K562 (cell line): ENCODE data around the gene UNC119B. TPM values are rescaled to one million over a fixed set of nuclear protein-coding genes. Genes with fewer than 3 reads are reported as not detected.

ENCODE experiments used
- ATAC-seq: fragments of 200-7000 bp; cut with Tn5 transposase; 3 replicates; pipeline ENCODE4 v1.9.1; 2020; ENCODE audit warnings: moderate library complexity
- BruUV-seq: library from RNA; stranded (reverse); fragments of 400-500 nt; replicated peaks from 2 replicates; lab custom pipeline; 2021; lab: Mats Ljungman, UMichigan
- CTCF ChIA-PET: fragments of 300-600 bp; formaldehyde crosslinking; extraction: SDS; loops from one replicate; lab custom pipeline; 2021; ENCODE audit warnings: low intra/inter-chr PET ratio; lab: Yijun Ruan, JAX
- POLR2A ChIA-PET: fragments of 300-600, 350-650 bp; sonication (Branson Sonifier 250); formaldehyde crosslinking; extraction: SDS; loops from one replicate; lab custom pipeline; 2021; ENCODE audit warnings: antibody characterized with exemption, inconsistent platforms; lab: Yijun Ruan, JAX
- DNase-seq, 4 experiments: peaks; one replicate each; pipeline versions ENCODE4 v3.0.0 to v3.0.0-alpha.2; 2011 to 2018; ENCODE audit warnings: low spot score in 3 of 4, mixed read lengths in 3 of 4; ENCODE audit errors: extremely low read depth in 1 of 4
- FAIRE-seq: peaks from 2 replicates; lab custom pipeline; 2011; peaks lifted over from hg19 to GRCh38; lab: Jason Lieb, UNC
- H2AFZ ChIP-seq: 2 replicates; pipeline ENCODE4 v1.6.0; 2011; ENCODE audit warnings: low read depth, low read length, control low read depth, inconsistent platforms
- H3K27ac ChIP-seq: fragments of 200-600 bp; 3 replicates; pipeline ENCODE4 v1.8.0; 2011; ENCODE audit warnings: low read depth, mild to moderate bottlenecking, control low read depth, inconsistent platforms, low read length, moderate library complexity, mixed read lengths; ENCODE audit errors: extremely low read depth
- H3K27me3 ChIP-seq, 2 experiments: fragments of 300-600 bp in 1 of 2; 2 replicates in 1 of 2; 3 replicates in 1 of 2; pipeline versions ENCODE4 v1.6.0 to v1.8.0; 2011; ENCODE audit warnings: inconsistent platforms in 2 of 2, low read length in 2 of 2, mild to moderate bottlenecking in 1 of 2, mixed read lengths in 1 of 2, moderate library complexity in 1 of 2; ENCODE audit not compliant: control insufficient read depth in 2 of 2, insufficient read depth in 2 of 2
- H3K36me3 ChIP-seq: fragments of 300-600 bp; 3 replicates; pipeline ENCODE4 v1.8.0; 2011; ENCODE audit warnings: mild to moderate bottlenecking, low read length, inconsistent platforms; ENCODE audit not compliant: control insufficient read depth, insufficient read depth
- H3K4me1 ChIP-seq, 2 experiments: fragments of 200-600 bp in 1 of 2; replicated peaks in 1 of 2; 2 replicates in 1 of 2; 3 replicates in 1 of 2; pipeline versions ENCODE4 v1.5.1 to v1.8.0; 2011; ENCODE audit warnings: inconsistent platforms in 2 of 2, low read length in 2 of 2, mild to moderate bottlenecking in 1 of 2, mixed read lengths in 1 of 2, moderate library complexity in 1 of 2; ENCODE audit not compliant: control insufficient read depth in 2 of 2, insufficient read depth in 2 of 2
- H3K4me2 ChIP-seq: 2 replicates; pipeline ENCODE4 v1.6.1; 2011; ENCODE audit warnings: low read length, control low read depth, inconsistent platforms, mixed read lengths; ENCODE audit not compliant: insufficient read depth
- H3K4me3 ChIP-seq: fragments of 200-600 bp; sonication (generic), shearing (Covaris generic); 2 replicates; pipeline ENCODE4 v1.5.1; 2016; ENCODE audit warnings: control low read depth, inconsistent platforms
- H3K79me2 ChIP-seq: fragments of 200-600 bp; 3 replicates; pipeline ENCODE4 v1.8.0; 2011; ENCODE audit warnings: low read length, inconsistent platforms; ENCODE audit not compliant: control insufficient read depth, insufficient read depth
- H3K9ac ChIP-seq, 2 experiments: 2 replicates each; pipeline versions ENCODE4 v1.6.0 to v1.6.1; 2011; ENCODE audit warnings: low read depth in 2 of 2, low read length in 2 of 2, control low read depth in 1 of 2, inconsistent platforms in 1 of 2, mild to moderate bottlenecking in 1 of 2, mixed read lengths in 1 of 2; ENCODE audit not compliant: insufficient read depth in 1 of 2
- H3K9me1 ChIP-seq: one replicate; pipeline ENCODE4 v1.6.0; 2011; ENCODE audit warnings: inconsistent platforms, mild to moderate bottlenecking, low read length, moderate library complexity; ENCODE audit not compliant: control insufficient read depth, insufficient read depth
- H3K9me3 ChIP-seq: replicated peaks from 2 replicates; pipeline ENCODE4 v1.5.1; 2011; ENCODE audit warnings: low read depth, low read length, inconsistent platforms; ENCODE audit not compliant: control insufficient read depth, insufficient read depth
- H4K20me1 ChIP-seq: replicated peaks from 2 replicates; pipeline ENCODE4 v1.6.1; 2011; ENCODE audit warnings: low read length, inconsistent platforms, mixed read lengths; ENCODE audit not compliant: control insufficient read depth, insufficient read depth
- ATF1 ChIP-seq, 2 experiments: fragments of 450-650 bp in 1 of 2; IDR thresholded peaks; 2 replicates each; pipeline ENCODE4 v1.6.1; 2016; ENCODE audit warnings: missing compliant biosample characterization in 1 of 2, missing genetic modification characterization in 1 of 2
- ATF6 ChIP-seq: sonication (generic); formaldehyde crosslinking; IDR thresholded peaks from 2 replicates; pipeline ENCODE4 v1.4.0; 2020; ENCODE audit warnings: mild to moderate bottlenecking, missing genetic modification reagents
- FOXJ3 ChIP-seq: sonication (generic); formaldehyde crosslinking; IDR thresholded peaks from 2 replicates; pipeline ENCODE4 v1.4.0; 2020; ENCODE audit warnings: mild to moderate bottlenecking, missing genetic modification reagents
- GTF2F1 ChIP-seq: IDR thresholded peaks from 2 replicates; pipeline ENCODE4 v1.6.1; 2011; ENCODE audit warnings: low read depth, low read length, improper control_type of control experiment
- HMG20A ChIP-seq: fragments of 450-650 bp; formaldehyde crosslinking; conservative IDR thresholded peaks from 2 replicates; pipeline ENCODE4 v1.4.0; 2020; ENCODE audit warnings: mild to moderate bottlenecking, mixed read lengths
- KDM5B ChIP-seq: fragments of 200-600 bp; sonication (generic); IDR thresholded peaks from 2 replicates; pipeline ENCODE4 v1.6.1; 2012; ENCODE audit warnings: low read depth, mild to moderate bottlenecking, moderate library complexity, low read length, control low read depth, inconsistent platforms; ENCODE audit not compliant: insufficient replicate concordance
- MECOM ChIP-seq: fragments of 250-450 bp; sonication (Bioruptor Pico); IDR thresholded peaks from 2 replicates; pipeline ENCODE4 v1.8.0; 2022; ENCODE audit warnings: inconsistent platforms
- NR2C1 ChIP-seq, 2 experiments: fragments of 450-650 bp; IDR thresholded peaks; 2 replicates each; pipeline ENCODE4 v1.6.1; 2017; ENCODE audit warnings: mild to moderate bottlenecking in 2 of 2, antibody characterized with exemption in 1 of 2, inconsistent platforms in 1 of 2, missing compliant biosample characterization in 1 of 2, missing genetic modification characterization in 1 of 2
- PHB2 ChIP-seq: fragments of 450-650 bp; IDR thresholded peaks from 2 replicates; pipeline ENCODE4 v1.6.1; 2017; ENCODE audit warnings: low read depth
- POLR2A ChIP-seq: fragments of 450-650 bp; conservative IDR thresholded peaks from 2 replicates; pipeline ENCODE4 v1.6.1; 2016
- PYGO2 ChIP-seq: fragments of 450-650 bp; IDR thresholded peaks from 2 replicates; pipeline ENCODE4 v1.6.1; 2016; ENCODE audit warnings: mild to moderate bottlenecking, missing genetic modification characterization, moderate library complexity, missing compliant biosample characterization
- RFX1 ChIP-seq: fragments of 450-650 bp; IDR thresholded peaks from 2 replicates; pipeline ENCODE4 v1.6.1; 2016; ENCODE audit warnings: mild to moderate bottlenecking, moderate library complexity
- SMAD3 ChIP-seq: fragments of 450-650 bp; formaldehyde crosslinking; conservative IDR thresholded peaks from 2 replicates; pipeline ENCODE4 v1.4.0; 2020; ENCODE audit warnings: mild to moderate bottlenecking
- ZNF398 ChIP-seq: fragments of 250-450 bp; sonication (Bioruptor Pico); IDR thresholded peaks from 2 replicates; pipeline ENCODE4 v1.8.0; 2021; ENCODE audit warnings: moderate library complexity, mild to moderate bottlenecking, inconsistent platforms
- ZNF696 ChIP-seq: fragments of 250-450 bp; sonication (Bioruptor Pico); conservative IDR thresholded peaks from 2 replicates; pipeline ENCODE4 v1.4.0; 2020; ENCODE audit warnings: mild to moderate bottlenecking, moderate library complexity
- ZNF785 ChIP-seq: fragments of 250-450 bp; sonication (Bioruptor Pico); IDR thresholded peaks from 2 replicates; pipeline ENCODE4 v1.4.0; 2020; ENCODE audit warnings: mild to moderate bottlenecking
- WGBS: fragments of 100-300 bp; shearing (Covaris generic); methylation state at CpG from one replicate; pipeline ENCODE4 v1.1.6; 2016; ENCODE audit warnings: low coverage, mixed read lengths; ENCODE audit not compliant: insufficient coverage; ENCODE audit errors: missing lambda C conversion rate; 5-methylcytosine and 5-hydroxymethylcytosine counted together
- in situ Hi-C: fragments of 300-500 bp; cut with MboI; formaldehyde crosslinking; loops from 4 replicates; pipeline ENCODE4 v1.15.0; 2018; ENCODE audit warnings: inconsistent platforms, mixed read lengths
- intact Hi-C: fragments of 100-400 bp; cut with micrococcal nuclease; formaldehyde crosslinking; loops from 2 replicates; pipeline ENCODE4 v1.14.2; 2022
- polyA plus RNA-seq, 8 experiments: library from polyadenylated mRNA; depleted of rRNA in 4 of 8; stranded (reverse) in 5 of 8; unstranded in 3 of 8; fragments of >200 nt; fragmentation: Nextera tagmentation in 2 of 8; fragmentation: Illumina TruSeq in 1 of 8; extraction: Ambion mirVana in 2 of 8; extraction: Trizol in 1 of 8; gene quantifications; 2 replicates each; pipeline versions ENCODE4 v1.2.1 to v1.2.3, GENCODE V29; 2011 to 2014; ENCODE audit warnings: inconsistent platforms in 1 of 8, missing spikeins in 1 of 8
- total RNA-seq, 7 experiments: library from RNA; depleted of rRNA in 6 of 7; stranded (reverse); fragments of >200 nt in 6 of 7; fragmentation: Illumina TruSeq in 2 of 7; extraction: Trizol in 2 of 7; gene quantifications; 2 replicates each; pipeline versions ENCODE4 v1.2.1 to v1.2.3, GENCODE V29; 2011 to 2021; ENCODE audit warnings: low replicate concordance in 1 of 7
- TF ChIP-seq, protein P1 (sequence below): fragments of 250-450 bp; sonication (Bioruptor Pico); IDR thresholded peaks from 2 replicates; pipeline ENCODE4 v1.8.0; 2021; ENCODE audit warnings: borderline replicate concordance, mild to moderate bottlenecking, moderate library complexity; ENCODE audit not compliant: poor library complexity, severe bottlenecking

UNC119B gene
- total and polyA plus RNA-seq, 9 of the 15 experiments (the other 6 are each of a cell fraction or from before 2014, with no cell fraction given): 4.0 to 34.5 (median 15.1) TPM

GRCh38 chr12:120685522-120685921, 24.7 kb upstream of the UNC119B start:
- WGBS: 69% methylated on average over 3 of the region's 3 CpGs
- Histone ChIP-seq H3K27ac (no peak overlapping the region), H3K9ac (peak overlapping the region in 1 of 2 experiments; percentile 87; a peak in 1 of 4 replicates), H3K4me2 (no peak overlapping the region), H3K4me3 (peak overlapping the region; percentile 91; the same call in 1 of the 2 replicates), H3K36me3 (peaks cover 6% of the 10 kb centered on the region; the same call in 2 of the 3 replicates), H3K79me2 (peaks cover 36% of the 10 kb centered on the region), H3K27me3 (peaks cover 0 to 2% of the 10 kb centered on the region in 2 experiments; a peak in 2 of 5 replicates), H3K9me1 (no peaks in the 10 kb centered on the region), H3K4me1 (peaks cover 14 to 17% of the 10 kb centered on the region in 2 experiments; a peak in 3 of 5 replicates), H3K9me3 (no peaks in the 10 kb centered on the region), H2AFZ (peak overlapping the region; percentile 96), H4K20me1 (peaks cover 16% of the 10 kb centered on the region)
- TF ChIP-seq HMG20A (no peak), SMAD3 (CRISPR knock-in tag) (no peak), ZNF696 (no peak), PHB2 (no peak), RFX1 (no peak), POLR2A (no peak), ZNF785 (CRISPR knock-in tag) (no peak), FOXJ3 (CRISPR knock-in tag) (no peak), PYGO2 (tag) (no peak), ATF6 (CRISPR knock-in tag) (no peak), NR2C1 (IDR thresholded peaks at IDR 0.05) (no peak), NR2C1 (tag; IDR thresholded peaks at IDR 0.05) (no peak), MECOM (CRISPR knock-in tag) (no peak), GTF2F1 (no peak), ZNF398 (CRISPR knock-in tag) (no peak), ATF1 (CRISPR knock-in tag; IDR thresholded peaks at IDR 0.05) (no peak), ATF1 (tag; IDR thresholded peaks at IDR 0.05) (no peak), KDM5B (no peak)
- TF ChIP-seq, protein P1, sequence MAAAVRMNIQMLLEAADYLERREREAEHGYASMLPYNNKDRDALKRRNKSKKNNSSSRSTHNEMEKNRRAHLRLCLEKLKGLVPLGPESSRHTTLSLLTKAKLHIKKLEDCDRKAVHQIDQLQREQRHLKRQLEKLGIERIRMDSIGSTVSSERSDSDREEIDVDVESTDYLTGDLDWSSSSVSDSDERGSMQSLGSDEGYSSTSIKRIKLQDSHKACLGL: no peak
- in situ Hi-C loops (no loop called here), intact Hi-C loops (no loop called here)
- no peak for ATAC-seq
- POLR2A ChIA-PET: interaction anchor here (0.6 kb wide), 1 partner anchor 470 kb away, joined by 3 read pairs; no protein-coding TSS in a partner anchor
- no peak for FAIRE-seq
- no peak for DNase-seq
- CTCF ChIA-PET: no interaction called here
- BruUV-seq: no TSS peak
